Esophagus (tissue), 2 donors: ENCODE results near the gene UROD. TPM values are rescaled to one million over a fixed set of nuclear protein-coding genes. Genes with fewer than 3 reads are reported as not detected.
"Not testable (repeated sequence)": the region's sequence is repeated elsewhere in the genome, so short reads cannot be mapped to it uniquely, and the experiment has no call there.

ENCODE experiments used
- H3K27ac ChIP-seq, 2 donors: one replicate each; pipeline ENCODE4 v1.5.1; 2013; ENCODE audit warnings: low read depth in 2 of 2, mild to moderate bottlenecking in 2 of 2, inconsistent platforms in 1 of 2, low read length in 1 of 2, moderate library complexity in 1 of 2
- H3K27me3 ChIP-seq, 2 donors: one replicate each; pipeline ENCODE4 v1.6.1; 2013; ENCODE audit warnings: low read length in 2 of 2, control low read depth in 1 of 2, mild to moderate bottlenecking in 1 of 2; ENCODE audit not compliant: insufficient read depth in 2 of 2, control insufficient read depth in 1 of 2
- H3K36me3 ChIP-seq, 2 donors: one replicate each; pipeline ENCODE4 v1.6.1; 2013; ENCODE audit warnings: low read length in 1 of 2; ENCODE audit not compliant: control insufficient read depth in 2 of 2, insufficient read depth in 2 of 2
- H3K4me1 ChIP-seq, 2 donors: one replicate each; pipeline ENCODE4 v1.6.1; 2013; ENCODE audit warnings: low read length in 1 of 2; ENCODE audit not compliant: control insufficient read depth in 2 of 2, insufficient read depth in 2 of 2
- H3K4me3 ChIP-seq, 2 donors: one replicate each; pipeline ENCODE4 v1.5.1; 2013; ENCODE audit warnings: low read length in 2 of 2, mild to moderate bottlenecking in 2 of 2, low read depth in 1 of 2, moderate library complexity in 1 of 2
- H3K9me3 ChIP-seq, 2 donors: one replicate each; pipeline ENCODE4 v1.6.1; 2013; ENCODE audit warnings: mild to moderate bottlenecking in 2 of 2, low read depth in 1 of 2, low read length in 1 of 2, moderate library complexity in 1 of 2; ENCODE audit not compliant: control insufficient read depth in 2 of 2, insufficient read depth in 1 of 2
- WGBS, 2 donors: extraction: QIAGEN DNeasy Blood & Tissue Kit; methylation state at CpG; one replicate each; pipeline ENCODE4 v1.1.7; 2013; 5-methylcytosine and 5-hydroxymethylcytosine counted together
- polyA plus RNA-seq, 2 donors: library from polyadenylated mRNA; stranded (reverse); fragments of 200-250 nt; gene quantifications; one replicate each; pipeline ENCODE4 v1.2.3, GENCODE V29; 2013
- donor health status: healthy with polysubstance abuse.
- donor health status: Bipolar disorder and iron deficiency.

Gene UROD
- polyA plus RNA-seq, 2 donors: 38.9 to 58.3 TPM

GRCh38 chr1:44994309-44994898 lies 17.6 kb upstream of the UROD start:
- H3K36me3 ChIP-seq: no peaks in the 10 kb centered on the region
- 69 to 74% methylated on average over 7 of the region's 7 CpGs for WGBS, 2 donors
- no peaks in the 10 kb centered on the region for H3K4me1 ChIP-seq
- H3K4me3 ChIP-seq: no peak overlapping the region
- no peaks in the 10 kb centered on the region for H3K9me3 ChIP-seq
- no peaks in the 10 kb centered on the region for H3K27me3 ChIP-seq
- no peak overlapping the region for H3K27ac ChIP-seq

- Histone ChIP-seq H3K4me3 (no peak overlapping the region), H3K4me1 (no peaks in the 10 kb centered on the region), H3K27me3 (no peaks in the 10 kb centered on the region), H3K27ac (no peak overlapping the region), H3K9me3 (no peaks in the 10 kb centered on the region), H3K36me3 (no peaks in the 10 kb centered on the region)
- 95 to 99% methylated on average over 7 of the region's 7 CpGs for WGBS, 2 donors
Observed at GRCh38 chr1:44995467-44996238, 16.4 kb upstream of the UROD start.

- H3K9me3 ChIP-seq: no peaks in the 10 kb centered on the region
- no peak overlapping the region for H3K27ac ChIP-seq
- H3K36me3 ChIP-seq: peaks cover 19 to 22% of the 10 kb centered on the region in 2 donors
- no peaks in the 10 kb centered on the region for H3K27me3 ChIP-seq
- H3K4me3 ChIP-seq: no peak overlapping the region
- WGBS, 2 donors: 69 to 73% methylated on average over 3 of the region's 3 CpGs
- H3K4me1 ChIP-seq: no peaks in the 10 kb centered on the region
Observed at GRCh38 chr1:44999232-44999631, 12.8 kb upstream of the UROD start.

- H3K27ac ChIP-seq: no peak overlapping the region
- no peaks in the 10 kb centered on the region for H3K9me3 ChIP-seq
- no peak overlapping the region for H3K4me3 ChIP-seq
- 73 to 74% methylated on average over 7 of the region's 7 CpGs for WGBS, 2 donors
- no peaks in the 10 kb centered on the region for H3K4me1 ChIP-seq
- no peaks in the 10 kb centered on the region for H3K27me3 ChIP-seq
- peaks cover 22 to 39% of the 10 kb centered on the region in 2 donors for H3K36me3 ChIP-seq
Observed at GRCh38 chr1:45001011-45001481, 11.0 kb upstream of the UROD start.

- peaks cover 22 to 41% of the 10 kb centered on the region in 2 donors for H3K36me3 ChIP-seq
- WGBS, 2 donors: 83 to 89% methylated on average over 8 of the region's 8 CpGs
Observed at GRCh38 chr1:45001576-45001975, 10.5 kb upstream of the UROD start.

GRCh38 chr1:45002650-45003645 lies 9.1 kb upstream of the UROD start:
- Histone ChIP-seq H3K36me3 (peaks cover 24 to 55% of the 10 kb centered on the region in 2 donors), H3K4me3 (no peak overlapping the region), H3K27ac (no peak overlapping the region), H3K9me3 (no peaks in the 10 kb centered on the region), H3K4me1 (no peaks in the 10 kb centered on the region), H3K27me3 (no peaks in the 10 kb centered on the region)
- 86 to 89% methylated on average over 17 of the region's 17 CpGs for WGBS, 2 donors

More at GRCh38 chr1:45001576-45001975, 10.5 kb upstream of the UROD start:
- not testable (repeated sequence) for H3K27ac ChIP-seq, H3K27me3 ChIP-seq, H3K9me3 ChIP-seq, H3K4me3 ChIP-seq, H3K4me1 ChIP-seq

GRCh38 chr1:45003741-45004140 lies 8.3 kb upstream of the UROD start:
- Histone ChIP-seq H3K4me1 (no peaks in the 10 kb centered on the region), H3K4me3 (no peak overlapping the region), H3K27ac (no peak overlapping the region), H3K36me3 (peaks cover 25 to 63% of the 10 kb centered on the region in 2 donors), H3K9me3 (no peaks in the 10 kb centered on the region), H3K27me3 (no peaks in the 10 kb centered on the region)
- 85 to 93% methylated on average over 14 of the region's 14 CpGs for WGBS, 2 donors

- WGBS, 2 donors: 86 to 95% methylated on average over 7 of the region's 7 CpGs
- Histone ChIP-seq H3K36me3 (peaks cover 25 to 69% of the 10 kb centered on the region in 2 donors), H3K9me3 (no peaks in the 10 kb centered on the region), H3K27me3 (no peaks in the 10 kb centered on the region), H3K27ac (no peak overlapping the region), H3K4me3 (no peak overlapping the region), H3K4me1 (peaks cover 0 to under 1% of the 10 kb centered on the region in 2 donors)
Observed at GRCh38 chr1:45004281-45004920, 7.7 kb upstream of the UROD start.

- H3K9me3 ChIP-seq: no peaks in the 10 kb centered on the region
- WGBS, 2 donors: 89 to 96% methylated on average over 6 of the region's 6 CpGs
- peaks cover 0 to 9% of the 10 kb centered on the region in 2 donors for H3K4me1 ChIP-seq
- H3K36me3 ChIP-seq: peaks cover 25 to 74% of the 10 kb centered on the region in 2 donors
- no peaks in the 10 kb centered on the region for H3K27me3 ChIP-seq
- no peak overlapping the region for H3K27ac ChIP-seq
- no peak overlapping the region for H3K4me3 ChIP-seq
Observed at GRCh38 chr1:45005761-45006160, 6.3 kb upstream of the UROD start.
